Ovary (tissue), 9 donors: ENCODE results near the gene SBNO2. TPM values are rescaled to one million over a fixed set of nuclear protein-coding genes. Genes with fewer than 3 reads are reported as not detected.
"Not testable (repeated sequence)": the region's sequence is repeated elsewhere in the genome, so short reads cannot be mapped to it uniquely, and the experiment has no call there.

Source experiments
- DNase-seq, 5 donors: peaks; one replicate each; pipeline ENCODE4 v3.0.0-alpha.2; 2019 to 2020
- H3K27ac ChIP-seq, 2 donors: fragments of 200-600 bp; one replicate each; pipeline versions ENCODE4 v1.5.1 to v1.8.0; 2019 to 2022
- H3K27me3 ChIP-seq: fragments of 200-600 bp; one replicate; pipeline ENCODE4 v1.8.0; 2022
- H3K36me3 ChIP-seq: fragments of 200-600 bp; sonication (generic); one replicate; pipeline ENCODE4 v1.5.1; 2019
- H3K4me1 ChIP-seq: one replicate; pipeline ENCODE4 v1.8.1; 2013; ENCODE audit warnings: mild to moderate bottlenecking, moderate library complexity; ENCODE audit not compliant: insufficient read depth
- H3K4me3 ChIP-seq: fragments of 200-600 bp; sonication (generic); one replicate; pipeline ENCODE4 v1.5.1; 2017
- H3K9me3 ChIP-seq, 2 donors: fragments of 200-600 bp in 1 of 2; sonication (generic) in 1 of 2; one replicate each; pipeline versions ENCODE4 v1.5.1 to v1.8.1; 2013 to 2019; ENCODE audit warnings: mild to moderate bottlenecking in 1 of 2, moderate library complexity in 1 of 2
- EP300 ChIP-seq: sonication (generic); formaldehyde crosslinking; IDR thresholded peaks from one replicate; pipeline ENCODE4 v1.6.1; 2017; ENCODE audit warnings: antibody characterized with exemption
- POLR2A ChIP-seq: fragments of 450-650 bp; IDR thresholded peaks from one replicate; pipeline ENCODE4 v1.6.1; 2017; ENCODE audit warnings: antibody characterized with exemption, mild to moderate bottlenecking, moderate library complexity
- WGBS, 3 donors: extraction: QIAGEN DNeasy Blood & Tissue Kit in 1 of 3; methylation state at CpG; one replicate each; pipeline versions ENCODE4 v1.1.5 to v1.1.7; 2013 to 2017; 5-methylcytosine and 5-hydroxymethylcytosine counted together
- intact Hi-C, 4 donors: fragments of 100-400 bp; cut with DNase I; formaldehyde crosslinking; loops; one replicate each; pipeline versions ENCODE4 v1.11.0 to v1.15.1; 2022 to 2023
- polyA plus RNA-seq, 2 donors: library from polyadenylated mRNA; stranded (reverse); fragments of 200-250 nt in 1 of 2; fragments of 350-450 nt in 1 of 2; fragmentation: Illumina TruSeq in 1 of 2; extraction: RNeasy Lipid Tissue Mini Kit (QIAGEN cat#74804) in 1 of 2; gene quantifications; one replicate each; pipeline ENCODE4 v1.2.3, GENCODE V29; 2013 to 2014
- total RNA-seq, 7 donors: library from RNA; depleted of rRNA in 2 of 7; stranded (reverse); fragments of >200 nt in 2 of 7; fragmentation: NEBNext Ultra II Directional in 3 of 7; extraction: Animal tissue kit (Norgen Biotek cat#: 25700) in 3 of 7; gene quantifications; one replicate each; pipeline versions ENCODE4 v1.1.0 to v1.2.4, GENCODE V29; 2016 to 2023
- TF ChIP-seq, protein P1 (sequence below), 3 donors: fragments of 450-650 bp in 2 of 3; fragments of 200-600 bp in 1 of 3; IDR thresholded peaks; one replicate each; pipeline versions ENCODE4 v1.5.1 to v1.8.0; 2016 to 2022; ENCODE audit warnings: antibody characterized with exemption in 3 of 3, mild to moderate bottlenecking in 1 of 3
- donor health status: DM: no; HTN: no; CAD: no; lungs with moderate emphysema.
- donor health status: DM: no; HTN: no; CAD: no.
- donor health status: Bipolar disorder and iron deficiency.
- donor health status: DM: yes; HTN: yes; CAD: no.
- donor health status: DM: no; HTN: no; CAD: no.
- donor health status: DM: yes; HTN: yes; CAD: no.

SBNO2 gene
- total and polyA plus RNA-seq, 9 donors: 6.1 to 92.6 (median 60.9) TPM

DNA sequence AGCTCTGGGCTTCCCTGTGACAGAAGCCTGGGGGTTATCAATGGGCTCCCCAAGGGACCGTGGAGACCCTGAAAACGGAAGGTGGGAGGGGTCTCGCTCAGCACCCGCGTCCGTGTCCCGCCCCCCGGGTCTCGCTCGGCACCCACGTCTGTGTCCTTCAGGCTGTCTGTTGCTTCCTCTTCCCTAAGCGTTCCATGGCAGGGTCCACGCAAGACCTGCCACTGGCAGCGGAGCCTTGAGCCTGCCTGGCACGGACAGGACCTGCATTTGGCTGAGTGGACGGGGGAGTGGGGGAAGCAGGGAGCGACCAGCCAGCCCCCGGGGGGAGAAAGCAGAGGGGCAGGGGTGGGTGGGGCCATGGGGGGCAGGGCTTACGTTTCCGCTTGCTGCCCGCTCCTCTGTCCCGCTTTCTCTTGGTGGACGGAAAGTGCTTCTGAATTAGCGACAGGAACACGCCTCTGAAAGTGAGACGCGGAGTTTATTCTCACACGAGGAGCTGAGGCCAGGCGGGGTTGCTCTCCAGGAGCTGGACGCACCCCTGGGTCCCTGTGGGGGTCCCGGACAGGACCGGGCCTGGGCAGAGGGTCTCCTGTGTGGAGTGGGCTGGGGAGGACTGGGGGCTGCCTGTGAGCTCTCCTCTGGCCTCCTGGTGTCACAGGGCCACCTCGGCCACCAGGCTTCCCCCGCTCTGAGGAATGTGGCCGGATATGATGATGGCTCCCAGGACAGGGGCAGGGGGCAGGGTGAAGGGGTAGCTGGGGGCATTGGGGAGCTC, 58.2 kb downstream of the SBNO2 start:
- WGBS, 3 donors: 85 to 88% (median 85%) methylated on average over 32 to 35 of the region's 35 CpGs
- Histone ChIP-seq H3K27me3 (no peaks in the 10 kb centered on the region), H3K36me3 (no peaks in the 10 kb centered on the region), H3K4me1 (peaks cover 15% of the 10 kb centered on the region), H3K4me3 (no peak overlapping the region), H3K27ac (no peak overlapping the region), H3K9me3 (no peaks in the 10 kb centered on the region)
- intact Hi-C loops: no loop called here
- TF ChIP-seq POLR2A: no peak
- TF ChIP-seq EP300: no peak
- TF ChIP-seq, protein P1, sequence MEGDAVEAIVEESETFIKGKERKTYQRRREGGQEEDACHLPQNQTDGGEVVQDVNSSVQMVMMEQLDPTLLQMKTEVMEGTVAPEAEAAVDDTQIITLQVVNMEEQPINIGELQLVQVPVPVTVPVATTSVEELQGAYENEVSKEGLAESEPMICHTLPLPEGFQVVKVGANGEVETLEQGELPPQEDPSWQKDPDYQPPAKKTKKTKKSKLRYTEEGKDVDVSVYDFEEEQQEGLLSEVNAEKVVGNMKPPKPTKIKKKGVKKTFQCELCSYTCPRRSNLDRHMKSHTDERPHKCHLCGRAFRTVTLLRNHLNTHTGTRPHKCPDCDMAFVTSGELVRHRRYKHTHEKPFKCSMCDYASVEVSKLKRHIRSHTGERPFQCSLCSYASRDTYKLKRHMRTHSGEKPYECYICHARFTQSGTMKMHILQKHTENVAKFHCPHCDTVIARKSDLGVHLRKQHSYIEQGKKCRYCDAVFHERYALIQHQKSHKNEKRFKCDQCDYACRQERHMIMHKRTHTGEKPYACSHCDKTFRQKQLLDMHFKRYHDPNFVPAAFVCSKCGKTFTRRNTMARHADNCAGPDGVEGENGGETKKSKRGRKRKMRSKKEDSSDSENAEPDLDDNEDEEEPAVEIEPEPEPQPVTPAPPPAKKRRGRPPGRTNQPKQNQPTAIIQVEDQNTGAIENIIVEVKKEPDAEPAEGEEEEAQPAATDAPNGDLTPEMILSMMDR (IDR thresholded peaks at IDR 0.05): no peak
- DNase-seq: no peak

- WGBS, 3 donors: 92 to 97% (median 93%) methylated on average over 9 of the region's 9 CpGs
- DNase-seq, H3K9me3 ChIP-seq, H3K27me3 ChIP-seq, H3K27ac ChIP-seq, H3K36me3 ChIP-seq, H3K4me3 ChIP-seq: not testable (repeated sequence)
- intact Hi-C loops: loop anchor here (5.0 kb wide), 1 partner anchor 78 kb away; no protein-coding TSS in a partner anchor
- peaks cover 15% of the 10 kb centered on the region for H3K4me1 ChIP-seq
Observed at GRCh38 chr19:1114728-1115127, 59.3 kb downstream of the SBNO2 start.

DNA sequence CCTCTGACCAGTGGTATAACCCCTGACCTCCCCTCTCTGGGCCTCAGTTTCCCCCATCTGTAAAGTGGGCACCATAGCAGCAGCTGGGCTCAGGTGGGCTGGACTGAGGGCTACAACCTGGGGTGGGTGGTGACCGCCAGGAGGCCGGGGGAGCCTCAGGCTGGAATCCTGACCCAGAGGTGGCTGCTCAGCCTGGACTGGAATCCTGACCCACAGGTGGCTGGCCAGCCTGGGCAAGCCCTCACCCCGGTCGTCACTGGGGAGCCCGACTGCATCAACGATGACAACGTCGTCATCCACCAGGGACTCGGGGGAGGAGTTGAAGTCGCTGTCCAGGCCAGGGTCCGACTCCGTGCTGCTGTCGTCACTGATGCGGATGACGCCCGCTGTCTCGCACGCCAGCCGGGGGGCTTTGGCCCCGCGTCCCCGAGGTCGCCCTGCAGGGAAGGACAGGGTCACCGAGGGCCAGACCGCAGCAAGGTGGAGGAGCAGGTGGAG, 60.0 kb downstream of the SBNO2 start:
- intact Hi-C loops: loop anchor here (5.0 kb wide), 1 partner anchor 78 kb away; no protein-coding TSS in a partner anchor
- DNase-seq: peak in 3 of 5 donors; percentile 44 to 60 (median 57)
- no peaks in the 10 kb centered on the region for H3K36me3 ChIP-seq
- no peaks in the 10 kb centered on the region for H3K9me3 ChIP-seq
- no peak overlapping the region for H3K4me3 ChIP-seq
- 84 to 89% (median 87%) methylated on average over 25 of the region's 25 CpGs for WGBS, 3 donors
- H3K27me3 ChIP-seq: no peaks in the 10 kb centered on the region
- TF ChIP-seq POLR2A (no peak), EP300 (no peak)
- TF ChIP-seq, protein P1 (IDR thresholded peaks at IDR 0.05): no peak
- peak overlapping the region; percentile 23 to 77 for H3K27ac ChIP-seq
- H3K4me1 ChIP-seq: peaks cover 15% of the 10 kb centered on the region

GRCh38 chr19:1113030-1113985, 60.8 kb downstream of the SBNO2 start:
- peak; percentile 97 to 98 (median 98) for DNase-seq
- no peaks in the 10 kb centered on the region for H3K27me3 ChIP-seq
- H3K36me3 ChIP-seq: no peaks in the 10 kb centered on the region
- 18 to 22% (median 21%) methylated on average over 40 to 44 of the region's 44 CpGs for WGBS, 3 donors
- peaks cover 15% of the 10 kb centered on the region for H3K4me1 ChIP-seq
- TF ChIP-seq, protein P1 (IDR thresholded peaks at IDR 0.05): peak; percentile 94 to 95 (median 95)
- no peak for TF ChIP-seq POLR2A
- no peak for TF ChIP-seq EP300
- no peaks in the 10 kb centered on the region for H3K9me3 ChIP-seq
- peak overlapping the region; percentile 77 to 90 for H3K27ac ChIP-seq
- intact Hi-C loops: loop anchor here (5.0 kb wide), 1 partner anchor 79 kb away; no protein-coding TSS in a partner anchor
- no peak overlapping the region for H3K4me3 ChIP-seq
